HG03060 (cell line): ENCODE data around the gene BMP6.
"Not testable (repeated sequence)": the region's sequence is repeated elsewhere in the genome, so short reads cannot be mapped to it uniquely, and the experiment has no call there.

Source experiments
- ATAC-seq: cut with Tn5 transposase; IDR thresholded peaks from one replicate; pipeline ENCODE4 v1.9.1; 2021; ENCODE audit warnings: low read depth, moderate number of reproducible peaks; ENCODE audit not compliant: unreplicated experiment

Gene BMP6

DNA sequence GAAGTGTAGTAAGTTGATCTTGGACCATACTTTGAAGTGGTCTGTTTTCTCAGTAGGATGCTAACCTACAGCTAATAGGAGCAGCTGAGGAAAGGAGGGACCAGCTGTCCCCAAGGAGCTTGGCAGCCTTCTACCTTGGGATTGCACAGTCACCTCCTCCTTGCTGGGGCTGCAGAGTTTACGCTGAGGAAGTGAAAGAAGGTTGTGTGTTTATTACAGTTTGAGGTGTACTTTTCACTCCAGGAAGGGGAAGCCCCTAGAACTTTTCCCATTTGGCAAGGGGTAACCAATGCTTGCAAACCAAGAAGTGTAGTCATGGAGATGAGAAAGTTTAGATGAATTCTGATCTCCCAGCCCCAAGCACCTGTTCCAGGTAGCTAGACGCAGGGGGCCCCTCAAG, 58.8 kb downstream of the BMP6 start:
- ATAC-seq = no peak

DNA sequence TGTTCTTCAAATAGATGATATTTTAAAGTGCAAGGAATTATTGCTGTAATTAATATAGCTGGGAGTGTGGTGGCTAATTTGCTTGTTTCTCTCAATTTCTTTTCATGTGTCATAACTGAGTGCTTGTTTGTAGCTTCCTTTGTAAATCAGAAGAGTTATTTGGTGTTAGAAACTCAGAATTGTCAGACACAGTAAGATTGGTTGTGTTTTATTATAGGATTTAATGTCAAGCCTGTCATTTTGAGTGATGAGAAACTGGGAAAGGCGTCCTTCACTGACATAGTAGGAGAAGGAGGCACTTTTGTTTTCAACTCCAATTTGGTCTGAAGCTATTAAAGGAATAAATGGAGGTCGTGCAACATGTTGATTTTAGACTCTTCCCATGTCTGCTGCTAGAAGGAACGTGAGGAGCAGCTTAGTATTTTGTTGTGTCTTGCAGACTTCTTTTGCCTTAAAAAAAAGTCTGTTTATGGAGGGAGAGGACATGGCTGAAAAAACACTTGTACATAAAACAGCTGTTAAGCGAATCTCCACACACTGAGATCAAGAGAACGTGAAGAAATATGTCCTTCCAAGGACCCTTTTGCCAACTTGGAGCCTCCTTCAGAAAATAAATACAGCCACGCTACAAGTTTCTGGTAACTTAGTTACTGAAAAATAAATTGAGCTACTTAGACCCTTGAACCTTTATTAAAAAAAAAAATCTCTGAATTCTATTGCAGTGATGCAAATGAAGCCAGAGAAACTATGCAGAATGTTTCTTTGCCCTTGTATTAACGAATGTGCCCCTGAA, 59.5 kb downstream of the BMP6 start:
- ATAC-seq = no peak

DNA sequence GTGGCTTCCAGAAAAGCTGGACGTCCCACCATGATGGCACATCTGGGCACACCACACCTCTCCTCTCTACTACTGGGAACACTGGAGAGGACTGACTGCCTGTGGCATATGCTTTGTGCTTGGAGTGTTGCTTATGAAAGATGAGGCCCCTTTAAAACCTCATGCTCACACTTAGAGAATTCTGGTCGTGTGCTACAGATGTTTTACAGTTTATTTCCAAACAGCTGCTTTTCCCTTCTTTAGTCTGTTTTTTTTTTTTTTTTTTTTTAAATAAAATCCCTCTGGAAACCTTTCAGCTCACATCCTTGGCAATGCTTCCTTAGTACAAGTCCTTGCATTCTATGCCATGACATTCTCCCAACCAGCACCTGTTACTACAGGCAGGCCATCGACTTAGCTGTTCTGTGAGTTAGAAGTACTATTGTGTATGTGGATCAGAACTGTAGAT, 60.3 kb downstream of the BMP6 start:
- no peak for ATAC-seq

- ATAC-seq = no peak
Measured at GRCh38 chr6:7787137-7787608, 61.3 kb downstream of the BMP6 start.

GRCh38 chr6:7787731-7788130, 61.8 kb downstream of the BMP6 start:
- ATAC-seq = no peak

DNA sequence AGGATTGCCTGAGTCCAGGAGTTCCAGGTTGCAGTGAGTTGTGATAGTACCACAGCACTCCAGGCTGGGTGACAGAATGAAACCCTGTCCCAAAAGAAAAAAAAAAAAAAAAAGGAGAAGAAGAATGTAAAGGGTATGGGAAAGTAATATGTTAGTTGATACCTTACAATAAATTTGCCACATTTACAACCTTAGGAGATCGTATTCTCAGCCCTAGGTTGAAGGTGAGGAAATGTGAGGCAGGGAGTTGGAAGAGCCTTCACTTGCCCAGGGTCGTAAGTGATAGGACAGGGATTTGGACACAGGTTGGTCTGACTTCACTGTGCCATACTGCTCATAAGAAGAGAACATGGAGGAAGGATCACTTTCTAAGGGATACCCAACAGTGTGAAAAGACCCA, 68.6 kb downstream of the BMP6 start:
- ATAC-seq = no peak

DNA sequence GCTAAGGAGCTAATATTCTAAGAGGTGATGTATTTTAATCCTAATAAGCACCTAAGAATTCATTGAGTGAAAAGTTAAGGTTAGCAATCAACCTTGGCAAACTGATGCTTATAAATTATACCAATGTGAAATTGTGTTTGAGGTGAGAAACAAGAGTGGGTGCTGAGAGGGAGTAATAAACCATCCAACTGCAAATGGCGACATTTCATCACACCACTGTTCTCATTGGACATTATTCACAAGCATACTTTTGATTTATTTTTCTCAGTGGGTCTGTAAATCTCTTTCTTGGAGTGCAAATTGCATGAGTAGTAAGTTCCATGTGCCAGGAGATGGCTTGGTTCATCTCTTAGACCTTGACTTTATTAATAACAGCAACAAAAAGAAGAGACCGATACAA, 71.5 kb downstream of the BMP6 start:
- no peak for ATAC-seq

GRCh38 chr6:7798751-7799150, 72.9 kb downstream of the BMP6 start:
- ATAC-seq = no peak

DNA sequence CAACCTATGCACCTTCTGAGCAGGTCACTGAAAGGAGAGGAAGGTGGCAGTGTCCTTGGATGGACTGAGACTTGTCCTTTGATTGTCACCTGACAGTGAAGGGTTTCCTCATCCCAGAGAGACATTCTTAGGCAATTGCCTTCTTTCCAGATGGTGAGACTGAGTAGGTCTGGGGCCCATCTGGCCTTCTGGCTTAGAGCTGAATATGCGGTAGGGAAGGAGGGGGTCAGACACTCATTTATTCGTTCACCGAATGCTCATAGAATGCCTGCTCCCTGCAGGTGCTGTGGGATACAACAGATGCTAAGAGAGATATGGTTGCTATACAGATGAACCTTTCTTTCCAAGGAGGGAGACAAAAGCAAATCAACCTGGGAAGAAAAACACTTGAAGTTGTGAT, 76.8 kb downstream of the BMP6 start:
- no peak for ATAC-seq

GRCh38 chr6:7803214-7803613, 77.3 kb downstream of the BMP6 start:
- no peak for ATAC-seq

DNA sequence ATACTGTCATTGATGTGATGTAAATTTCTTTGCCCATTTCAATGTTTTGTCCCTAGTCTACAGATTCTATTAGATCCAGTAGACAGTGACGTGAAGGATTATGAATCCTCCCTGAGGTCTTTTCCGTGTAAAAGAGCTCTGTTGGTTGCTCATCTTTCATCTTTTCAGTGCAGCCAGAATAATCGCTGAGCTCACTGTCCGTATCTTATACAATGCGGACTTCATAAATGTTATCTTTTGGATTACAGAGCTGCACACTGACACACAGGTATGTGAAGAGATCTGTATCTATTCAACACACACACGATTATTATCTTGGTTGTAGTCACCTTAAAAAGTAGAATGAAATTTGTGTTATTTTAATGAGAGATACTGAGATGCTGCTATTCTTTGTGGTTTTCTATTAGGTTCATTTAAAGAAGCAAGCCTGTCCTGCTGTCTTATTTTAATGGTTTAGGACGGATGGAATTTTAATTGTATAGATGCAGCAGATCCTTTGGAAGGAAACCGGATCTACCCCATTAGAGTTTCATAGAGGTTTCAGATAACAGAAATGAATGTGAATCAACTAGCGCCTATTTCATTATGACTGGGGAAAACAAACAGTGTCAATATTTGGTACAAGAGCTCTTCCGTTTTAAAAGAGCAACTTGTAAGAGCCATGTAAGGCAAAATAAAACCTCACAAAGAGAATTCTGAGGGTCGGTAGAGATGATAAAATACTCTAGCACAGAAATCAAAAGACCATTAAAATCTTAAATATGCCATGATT, 79.4 kb downstream of the BMP6 start:
- no peak for ATAC-seq

DNA sequence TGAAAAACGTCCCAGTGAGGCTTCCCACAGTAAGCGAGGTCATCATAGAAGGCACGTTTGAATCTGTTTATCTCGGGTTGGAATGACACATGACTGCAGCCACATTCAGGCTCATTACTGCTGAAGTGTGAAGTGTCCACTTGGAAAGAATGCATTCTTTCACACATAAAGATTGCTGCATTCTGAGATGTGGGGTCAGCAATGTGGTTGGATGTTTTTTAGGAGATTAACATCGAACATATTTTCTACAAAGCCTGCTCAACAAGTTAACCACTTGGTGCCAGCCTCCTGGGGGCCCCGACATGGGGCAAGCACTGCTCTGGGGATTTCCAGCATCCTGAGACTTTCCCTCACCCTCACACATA, 79.9 kb downstream of the BMP6 start:
- ATAC-seq = no peak

DNA sequence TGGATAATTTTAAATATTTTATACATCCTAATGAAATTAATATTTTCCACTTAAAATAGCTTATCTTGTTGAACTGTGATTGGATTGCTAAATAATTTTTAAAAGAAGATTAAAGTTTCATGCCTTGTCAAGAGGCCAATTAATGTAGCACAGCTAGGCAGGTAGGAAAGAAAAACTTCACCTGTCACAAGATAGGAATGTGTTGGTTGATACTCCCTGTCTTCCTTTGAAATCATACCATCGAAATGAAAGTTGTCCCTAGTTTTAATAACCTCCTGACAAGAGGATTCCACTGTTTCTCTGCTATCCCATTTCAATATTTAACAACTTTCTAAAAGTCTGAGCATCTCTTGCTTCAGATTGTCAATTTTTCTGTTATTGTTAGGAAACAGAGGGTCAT, 80.8 kb downstream of the BMP6 start:
- no peak for ATAC-seq

- no peak for ATAC-seq
Measured at GRCh38 chr6:7809346-7809745, 83.4 kb downstream of the BMP6 start.

DNA sequence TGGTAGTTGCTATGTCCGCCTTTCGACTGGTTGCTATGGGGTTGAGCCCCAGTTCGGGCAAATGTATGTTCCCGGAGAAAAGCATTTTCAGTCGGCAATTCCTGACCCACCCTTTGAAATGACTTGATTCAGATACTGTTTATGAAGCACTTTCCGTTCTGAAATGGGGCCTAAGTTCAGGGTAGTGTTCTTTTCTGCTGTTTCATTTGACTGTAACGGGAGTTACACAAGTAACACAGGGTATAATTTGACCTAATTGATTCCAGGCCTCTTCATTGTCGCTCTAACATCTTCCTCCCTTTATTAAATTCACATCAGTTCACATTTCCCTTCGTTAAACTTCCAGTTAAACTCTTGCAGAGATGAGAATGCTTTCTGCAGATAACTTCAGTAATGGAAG, 85.5 kb downstream of the BMP6 start:
- no peak for ATAC-seq

DNA sequence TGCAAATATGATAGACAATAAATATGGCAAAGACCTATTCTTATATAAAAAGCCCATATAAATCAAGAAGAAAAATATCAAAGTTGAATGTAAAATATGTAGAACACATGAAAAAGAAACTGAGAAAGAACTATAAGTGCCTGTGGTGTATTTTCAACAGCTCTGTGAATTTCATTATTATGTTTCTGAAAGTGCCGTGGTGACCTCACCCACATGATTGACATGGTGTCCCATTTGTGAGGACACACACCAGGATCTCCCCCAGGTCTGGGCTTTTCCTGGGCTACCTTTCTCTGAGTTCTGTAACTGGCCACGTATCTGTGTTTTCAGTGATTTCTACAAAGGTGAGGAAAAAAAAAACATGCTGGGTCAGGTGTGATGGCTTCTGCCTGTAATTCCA, 86.7 kb downstream of the BMP6 start:
- ATAC-seq = no peak

DNA sequence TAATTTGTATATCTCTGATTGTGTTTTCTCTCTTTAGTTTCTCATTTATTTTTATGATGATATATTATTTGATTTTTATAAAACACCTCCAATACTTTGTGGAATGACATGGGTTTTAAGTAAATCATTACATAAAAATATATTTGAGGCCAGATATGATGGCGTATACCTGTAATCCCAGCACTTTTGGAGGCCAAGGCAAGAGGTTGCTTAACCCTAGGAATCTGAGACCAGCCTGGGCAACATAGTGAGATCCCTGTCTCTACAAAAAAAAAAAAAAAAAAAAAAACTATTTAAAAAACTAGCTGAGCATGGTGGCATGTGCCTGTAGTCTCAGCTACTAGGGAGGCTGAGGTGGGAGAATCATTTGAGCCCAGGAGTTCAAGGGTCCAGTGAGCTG, 87.3 kb downstream of the BMP6 start:
- ATAC-seq = no peak

DNA sequence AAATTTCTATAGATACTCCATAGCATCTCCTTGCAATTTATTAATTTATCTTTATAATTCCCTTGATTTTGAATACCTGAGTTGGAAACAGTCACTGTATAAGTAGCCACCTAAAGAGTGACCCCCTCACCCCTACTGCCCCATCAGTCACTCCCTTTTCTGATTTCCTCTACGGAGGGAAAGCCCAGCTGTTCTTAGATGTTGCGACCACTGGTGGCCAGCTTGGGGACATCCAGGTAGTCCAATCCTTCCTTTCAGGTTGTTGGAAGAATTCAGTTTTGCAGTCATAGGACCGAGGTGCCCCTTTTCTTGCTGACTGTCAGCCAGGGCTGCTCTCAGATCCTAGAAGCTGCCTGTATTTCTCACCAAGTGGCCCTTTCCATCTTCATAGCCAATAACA, 87.8 kb downstream of the BMP6 start:
- ATAC-seq = no peak

DNA sequence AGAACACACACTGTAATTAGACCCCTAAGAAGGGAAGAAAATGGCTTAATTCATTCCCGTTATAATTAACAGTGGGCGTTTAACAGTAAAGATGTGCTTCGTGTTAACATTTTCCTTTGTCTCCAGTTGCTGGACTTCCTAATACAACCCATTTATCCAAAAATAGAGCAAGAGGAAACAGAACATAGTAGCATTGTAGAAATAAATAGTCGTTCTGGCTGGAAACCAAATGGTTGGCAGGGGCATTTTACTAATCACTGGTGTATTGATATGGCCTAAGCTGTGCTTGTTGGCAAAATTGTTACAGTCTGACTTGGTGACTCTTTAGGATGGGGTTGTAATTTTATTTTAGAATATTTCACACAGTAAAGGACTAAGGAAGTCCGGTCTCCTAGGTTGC, 89.8 kb downstream of the BMP6 start:
- no peak for ATAC-seq

- not testable (repeated sequence) for ATAC-seq
Measured at GRCh38 chr6:7817184-7817583, 91.3 kb downstream of the BMP6 start.

DNA sequence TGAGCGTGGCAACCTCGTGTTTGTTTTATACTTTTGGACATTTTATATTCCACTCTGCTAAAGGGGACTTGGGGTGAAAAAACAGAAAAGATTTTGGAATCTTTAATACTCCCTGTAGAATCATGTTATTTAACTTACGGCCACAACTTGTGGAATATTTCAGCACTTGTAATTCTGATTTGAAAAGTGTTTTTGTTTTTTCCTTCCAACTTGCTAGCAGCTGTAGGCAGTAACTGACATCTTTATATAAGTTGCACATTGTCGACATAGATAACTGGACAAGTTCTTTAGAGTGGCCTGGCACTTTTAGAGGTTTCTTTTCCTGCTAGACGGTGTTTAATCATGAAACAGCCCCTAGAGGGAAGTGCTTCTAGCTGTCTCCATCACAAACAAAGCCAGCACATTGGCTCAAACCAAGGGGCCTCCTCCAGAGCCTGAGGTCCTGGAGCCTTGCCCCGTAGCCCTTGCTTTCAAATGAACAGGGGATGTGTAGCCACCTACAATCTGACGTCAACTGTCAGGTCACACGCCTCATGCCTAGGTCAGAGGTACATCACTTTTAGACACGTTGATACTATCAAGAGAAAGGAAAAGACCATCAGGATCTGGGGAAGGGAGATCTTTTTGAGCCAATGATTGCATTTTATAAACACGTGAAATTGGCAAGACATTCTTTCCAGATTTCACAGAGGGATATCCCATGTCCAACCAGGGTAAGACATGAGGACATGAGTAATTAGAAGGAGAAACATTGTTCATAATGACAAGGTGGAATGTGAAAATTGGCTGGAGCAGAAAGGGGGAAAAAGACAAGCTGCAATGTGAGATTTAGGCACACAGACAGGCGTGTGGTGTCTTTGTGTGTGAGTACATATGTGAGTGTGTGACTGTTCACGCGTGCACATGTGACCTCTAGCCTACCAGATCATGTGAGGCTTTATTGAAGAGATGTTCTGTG, 92.6 kb downstream of the BMP6 start:
- no peak for ATAC-seq
